ENCODE measurements around the gene ARID1B.

- no peak for TF ChIP-seq GATA2 (IDR thresholded peaks at IDR 0.05; ENCODE audit: low read depth, low read length)
- TF ChIP-seq GATA3 (IDR thresholded peaks at IDR 0.05; ENCODE audit: low read depth, low read length), result no peak
Observed at GRCh38 chr6:157070403-157071107, 293.4 kb downstream of the ARID1B start.
